ENCODE measurements around the gene FTO. TPM values are rescaled to one million over a fixed set of nuclear protein-coding genes. Genes with fewer than 3 reads are reported as not detected.

Gene FTO
- total and polyA plus RNA-seq, 3 donors from 2014 or later = 32.4 to 64.7 (median 50.3) TPM

DNA sequence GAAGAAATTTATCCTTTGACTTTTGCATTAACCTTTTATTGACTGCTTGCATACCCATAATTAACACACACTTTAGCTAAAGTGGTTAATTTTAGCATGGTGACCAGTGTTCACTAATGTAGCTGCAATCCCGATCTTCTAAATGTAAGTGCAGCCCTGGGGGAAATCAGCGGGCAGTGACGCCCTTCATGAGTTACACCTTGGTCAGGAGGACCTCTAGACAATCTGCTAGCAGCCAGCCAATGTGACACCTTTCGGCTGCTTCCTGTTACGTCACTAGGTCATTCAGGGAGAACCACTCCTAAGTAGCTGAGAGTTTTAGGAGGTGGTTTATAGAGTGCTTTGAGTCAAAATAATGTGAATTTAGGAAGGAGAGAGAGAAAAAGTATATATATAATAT is 402.1 kb downstream of the FTO start:
- intact Hi-C loops (cut with DNase I; ENCODE audit: low total_unique reads) = no loop called here
- no peaks in the 10 kb centered on the region for H3K36me3 ChIP-seq (ENCODE audit: low read depth, missing control alignments)
- TF ChIP-seq, protein P1, sequence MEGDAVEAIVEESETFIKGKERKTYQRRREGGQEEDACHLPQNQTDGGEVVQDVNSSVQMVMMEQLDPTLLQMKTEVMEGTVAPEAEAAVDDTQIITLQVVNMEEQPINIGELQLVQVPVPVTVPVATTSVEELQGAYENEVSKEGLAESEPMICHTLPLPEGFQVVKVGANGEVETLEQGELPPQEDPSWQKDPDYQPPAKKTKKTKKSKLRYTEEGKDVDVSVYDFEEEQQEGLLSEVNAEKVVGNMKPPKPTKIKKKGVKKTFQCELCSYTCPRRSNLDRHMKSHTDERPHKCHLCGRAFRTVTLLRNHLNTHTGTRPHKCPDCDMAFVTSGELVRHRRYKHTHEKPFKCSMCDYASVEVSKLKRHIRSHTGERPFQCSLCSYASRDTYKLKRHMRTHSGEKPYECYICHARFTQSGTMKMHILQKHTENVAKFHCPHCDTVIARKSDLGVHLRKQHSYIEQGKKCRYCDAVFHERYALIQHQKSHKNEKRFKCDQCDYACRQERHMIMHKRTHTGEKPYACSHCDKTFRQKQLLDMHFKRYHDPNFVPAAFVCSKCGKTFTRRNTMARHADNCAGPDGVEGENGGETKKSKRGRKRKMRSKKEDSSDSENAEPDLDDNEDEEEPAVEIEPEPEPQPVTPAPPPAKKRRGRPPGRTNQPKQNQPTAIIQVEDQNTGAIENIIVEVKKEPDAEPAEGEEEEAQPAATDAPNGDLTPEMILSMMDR (IDR thresholded peaks at IDR 0.05) = no peak
- TF ChIP-seq POLR2A (IDR thresholded peaks at IDR 0.05) = no peak
- WGBS, 2 donors = 97% methylated on average over 5 of the region's 5 CpGs
- no peaks in the 10 kb centered on the region for H3K9me3 ChIP-seq
- no peak overlapping the region for H3K27ac ChIP-seq
- no peak for DNase-seq
- H3K27me3 ChIP-seq = no peaks in the 10 kb centered on the region
- H3K4me3 ChIP-seq = no peak overlapping the region
- H3K4me1 ChIP-seq = no peaks in the 10 kb centered on the region

DNA sequence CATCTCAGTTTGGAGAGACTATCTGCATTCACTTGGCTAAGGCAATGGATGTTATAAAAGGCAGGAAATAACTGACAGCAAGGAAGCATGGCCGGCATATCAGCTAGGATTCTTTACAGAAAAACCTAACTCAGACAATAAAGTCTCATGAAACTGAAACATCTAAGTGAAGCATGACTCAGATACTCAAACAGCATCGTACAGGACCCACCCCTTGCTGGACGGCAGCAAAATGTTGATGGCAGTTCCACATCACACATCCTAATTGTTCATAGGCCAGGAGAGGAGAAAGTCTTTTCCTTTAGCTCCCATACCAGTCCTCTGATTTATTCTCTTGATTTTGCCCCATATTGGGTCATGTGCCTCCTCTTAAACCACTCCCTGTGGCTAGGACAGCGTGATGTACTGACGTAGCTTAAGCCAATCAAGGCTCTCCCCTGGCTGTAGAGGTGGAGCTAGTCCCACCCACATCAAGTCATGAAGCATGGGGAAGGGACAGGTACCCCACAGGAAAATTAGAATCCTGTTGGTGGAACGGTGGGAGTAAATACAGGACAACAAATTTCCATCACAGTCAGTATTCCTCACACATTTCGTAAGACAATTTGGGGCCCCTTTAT is 403.7 kb downstream of the FTO start:
- DNase-seq = no peak
- Histone ChIP-seq H3K27ac (no peak overlapping the region), H3K4me3 (no peak overlapping the region), H3K4me1 (no peaks in the 10 kb centered on the region), H3K9me3 (no peaks in the 10 kb centered on the region), H3K36me3 (ENCODE audit: low read depth, missing control alignments) (no peaks in the 10 kb centered on the region), H3K27me3 (no peaks in the 10 kb centered on the region)
- WGBS, 2 donors = 79 to 82% methylated on average over 7 of the region's 7 CpGs
- intact Hi-C loops (cut with DNase I; ENCODE audit: low total_unique reads) = no loop called here
- TF ChIP-seq, protein P1 (IDR thresholded peaks at IDR 0.05) = no peak
- no peak for TF ChIP-seq POLR2A (IDR thresholded peaks at IDR 0.05)

DNA sequence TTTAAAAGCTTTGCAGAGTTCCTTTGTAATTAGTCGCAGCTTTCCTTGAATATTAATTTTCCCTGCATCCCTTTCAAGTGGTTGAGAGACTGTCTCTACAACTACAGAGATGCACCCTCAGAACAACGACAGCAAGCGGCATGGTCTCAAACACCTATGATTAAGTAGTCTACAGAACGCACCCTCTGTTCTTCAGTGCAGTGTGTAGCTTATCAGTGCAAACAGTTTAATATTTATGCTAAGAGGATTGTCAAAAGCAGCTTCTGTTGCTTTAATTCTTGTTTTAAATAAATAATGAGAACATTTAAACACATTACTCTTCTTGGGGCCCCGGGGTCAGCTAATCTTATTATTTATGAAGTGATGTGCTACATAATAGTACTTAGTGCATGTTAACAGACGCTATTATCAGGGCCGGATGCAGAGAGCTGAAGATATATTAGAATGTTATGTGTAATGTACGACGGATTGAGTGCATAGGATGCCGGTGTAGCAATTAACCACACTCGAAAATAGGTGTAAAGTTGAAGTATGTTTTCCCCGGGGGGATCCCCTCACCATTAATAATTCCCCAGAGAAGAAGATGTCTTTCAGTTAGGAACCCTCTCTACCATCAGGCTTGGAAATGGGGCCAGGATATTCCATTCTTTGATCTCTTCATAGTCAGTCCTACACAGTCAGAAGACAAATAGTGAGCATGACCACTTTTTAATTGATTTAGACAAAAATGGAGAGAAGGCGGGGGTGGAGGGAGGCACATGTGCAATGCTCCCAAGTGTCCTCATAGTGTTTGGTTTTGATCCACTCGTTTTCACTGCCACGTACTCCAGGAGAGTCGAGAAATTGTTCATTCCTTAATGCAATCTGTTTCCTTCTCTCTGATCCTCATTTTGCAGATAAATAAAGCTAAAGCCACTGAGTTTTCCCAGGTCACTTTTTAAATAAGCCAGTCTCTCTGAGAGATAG is 406.3 kb downstream of the FTO start:
- Histone ChIP-seq H3K27ac (no peak overlapping the region), H3K27me3 (no peaks in the 10 kb centered on the region), H3K36me3 (ENCODE audit: low read depth, missing control alignments) (no peaks in the 10 kb centered on the region), H3K4me3 (no peak overlapping the region), H3K9me3 (no peaks in the 10 kb centered on the region), H3K4me1 (no peaks in the 10 kb centered on the region)
- 83 to 86% methylated on average over 16 of the region's 16 CpGs for WGBS, 2 donors
- intact Hi-C loops (cut with DNase I; ENCODE audit: low total_unique reads) = no loop called here
- no peak for DNase-seq
- TF ChIP-seq, protein P1 (IDR thresholded peaks at IDR 0.05) = no peak
- no peak for TF ChIP-seq POLR2A (IDR thresholded peaks at IDR 0.05)

DNA sequence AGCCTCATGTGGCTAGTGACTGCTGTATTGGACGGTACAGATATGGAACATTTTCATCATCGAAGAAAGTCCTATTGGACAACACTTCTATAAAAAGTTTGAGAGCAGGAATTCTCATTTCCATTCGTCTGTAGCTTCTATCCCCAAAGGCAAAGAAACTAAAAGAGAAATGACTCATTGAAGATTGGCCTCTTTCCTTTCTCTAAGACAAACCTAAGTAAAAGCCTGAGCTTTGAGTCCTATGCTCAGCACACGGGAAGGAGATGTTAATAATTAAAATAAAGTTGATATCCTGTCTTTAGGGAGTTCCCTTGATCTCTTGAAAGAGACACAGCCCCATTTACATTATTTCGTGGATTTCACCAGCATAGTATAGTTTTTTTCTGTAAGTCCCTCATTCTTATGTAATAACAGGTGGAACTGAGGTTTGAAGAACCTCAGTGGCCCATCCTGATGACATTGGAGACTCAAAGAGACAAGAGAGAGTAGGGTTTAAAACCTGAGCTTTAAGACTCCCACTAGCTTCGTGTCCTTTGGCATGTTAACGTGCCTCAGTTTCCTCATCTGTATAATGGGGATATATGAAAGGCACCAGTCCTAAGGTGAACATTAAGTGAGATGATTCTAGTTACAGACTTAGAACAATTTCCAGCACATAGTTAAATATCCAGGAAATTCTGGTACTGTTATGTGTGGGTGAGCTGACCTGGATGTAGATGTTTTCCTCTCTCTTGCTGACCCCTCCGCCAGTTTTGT is 408.7 kb downstream of the FTO start:
- Histone ChIP-seq H3K36me3 (ENCODE audit: low read depth, missing control alignments) (no peaks in the 10 kb centered on the region), H3K27me3 (no peaks in the 10 kb centered on the region), H3K9me3 (no peaks in the 10 kb centered on the region), H3K4me1 (no peaks in the 10 kb centered on the region), H3K27ac (no peak overlapping the region), H3K4me3 (no peak overlapping the region)
- DNase-seq = no peak
- intact Hi-C loops (cut with DNase I; ENCODE audit: low total_unique reads) = no loop called here
- TF ChIP-seq POLR2A (IDR thresholded peaks at IDR 0.05) = no peak
- TF ChIP-seq, protein P1 (IDR thresholded peaks at IDR 0.05) = no peak
- WGBS, 2 donors = 87 to 94% methylated on average over 8 of the region's 8 CpGs

Measured in testis (tissue), 3 donors.